KMS-11 (cell line): ENCODE data around the gene ZC2HC1B.
"Not testable (repeated sequence)": the region's sequence is repeated elsewhere in the genome, so short reads cannot be mapped to it uniquely, and the experiment has no call there.

Experiments used
- H2AFZ ChIP-seq: fragments of 200-600 bp; sonication (generic); 2 replicates; pipeline ENCODE4 v1.6.1; 2016; ENCODE audit warnings: antibody characterized with exemption, mixed run types, low read depth
- H3K27ac ChIP-seq: fragments of 200-600 bp; sonication (generic); 2 replicates; pipeline ENCODE4 v1.6.1; 2016; ENCODE audit warnings: mild to moderate bottlenecking, mixed run types
- H3K27me3 ChIP-seq: fragments of 200-600 bp; sonication (generic); 2 replicates; pipeline ENCODE4 v1.6.1; 2017; ENCODE audit warnings: mild to moderate bottlenecking, low read depth, mixed run types, moderate library complexity; ENCODE audit not compliant: insufficient read depth
- H3K36me3 ChIP-seq: fragments of 200-600 bp; sonication (generic); 2 replicates; pipeline ENCODE4 v1.6.1; 2017; ENCODE audit warnings: mild to moderate bottlenecking, mixed run types; ENCODE audit not compliant: insufficient read depth
- H3K4me1 ChIP-seq: fragments of 200-600 bp; sonication (generic); 2 replicates; pipeline ENCODE4 v1.6.1; 2016; ENCODE audit warnings: mild to moderate bottlenecking, low read depth, mixed run types; ENCODE audit not compliant: poor library complexity, severe bottlenecking
- H3K4me2 ChIP-seq: fragments of 200-600 bp; sonication (generic); 2 replicates; pipeline ENCODE4 v1.7.0; 2016; ENCODE audit warnings: mild to moderate bottlenecking, mixed run types
- H3K4me3 ChIP-seq: fragments of 200-600 bp; sonication (generic); IDR thresholded peaks from 2 replicates; pipeline ENCODE4 v1.6.1; 2017; ENCODE audit warnings: low read depth, low read length, mixed read lengths; ENCODE audit not compliant: insufficient read depth
- H3K79me2 ChIP-seq: fragments of 200-600 bp; sonication (generic); 2 replicates; pipeline ENCODE4 v1.6.1; 2016; ENCODE audit warnings: low read depth, mixed run types; ENCODE audit not compliant: insufficient read depth
- H3K9ac ChIP-seq: fragments of 200-600 bp; sonication (generic); 2 replicates; pipeline ENCODE4 v1.6.1; 2016; ENCODE audit warnings: mild to moderate bottlenecking, mixed run types
- H4K20me1 ChIP-seq: fragments of 200-600 bp; sonication (generic); 2 replicates; pipeline ENCODE4 v1.6.1; 2016; ENCODE audit warnings: mild to moderate bottlenecking, mixed run types; ENCODE audit not compliant: insufficient read depth
- CTCF ChIP-seq: fragments of 200-600 bp; sonication (generic); conservative IDR thresholded peaks from 2 replicates; pipeline ENCODE4 v1.6.1; 2017; ENCODE audit warnings: low read depth, mild to moderate bottlenecking, antibody characterized with exemption, low read length, moderate library complexity, mixed read lengths

Gene ZC2HC1B

GRCh38 chr6:143843677-143843999, 20.6 kb upstream of the ZC2HC1B start:
- Histone ChIP-seq H4K20me1 (no peaks in the 10 kb centered on the region), H3K9ac (peak overlapping the region; percentile 98), H3K79me2 (peaks cover 35% of the 10 kb centered on the region), H3K27me3 (no peaks in the 10 kb centered on the region), H2AFZ (peak overlapping the region; percentile 90), H3K4me3 (peak overlapping the region; percentile 66), H3K27ac (peak overlapping the region; percentile 81), H3K4me1 (peaks cover 13% of the 10 kb centered on the region), H3K4me2 (peak overlapping the region; percentile 80), H3K36me3 (peaks cover 18% of the 10 kb centered on the region; the same call in 1 of the 2 replicates)
- TF ChIP-seq CTCF, result no peak

- H3K4me1 ChIP-seq, result peaks cover 13% of the 10 kb centered on the region
- H3K79me2 ChIP-seq, result peaks cover 35% of the 10 kb centered on the region
- H4K20me1 ChIP-seq, result no peaks in the 10 kb centered on the region
- H2AFZ ChIP-seq, result peak overlapping the region; percentile 90
- H3K27ac ChIP-seq, result peak overlapping the region; percentile 81
- no peak for TF ChIP-seq CTCF
- no peaks in the 10 kb centered on the region for H3K27me3 ChIP-seq
- peak overlapping the region; percentile 66 for H3K4me3 ChIP-seq
- H3K9ac ChIP-seq, result peak overlapping the region; percentile 98
- H3K4me2 ChIP-seq, result peak overlapping the region; percentile 80
- peaks cover 21% of the 10 kb centered on the region; the same call in 1 of the 2 replicates for H3K36me3 ChIP-seq
These were observed 20.3 kb upstream of the ZC2HC1B start for GRCh38 chr6:143844006-143844405.

- Histone ChIP-seq H4K20me1 (no peaks in the 10 kb centered on the region), H3K79me2 (peaks cover 35% of the 10 kb centered on the region), H3K36me3 (peaks cover 21% of the 10 kb centered on the region; the same call in 1 of the 2 replicates), H3K27ac (no peak overlapping the region), H3K4me3 (no peak overlapping the region), H3K4me2 (peak overlapping the region; percentile 80), H3K4me1 (peaks cover 13% of the 10 kb centered on the region), H3K27me3 (no peaks in the 10 kb centered on the region), H2AFZ (no peak overlapping the region), H3K9ac (no peak overlapping the region)
- TF ChIP-seq CTCF, result no peak
These were observed 19.2 kb upstream of the ZC2HC1B start for GRCh38 chr6:143845033-143845432.

- not testable (repeated sequence) for H3K27ac ChIP-seq, H2AFZ ChIP-seq, H3K4me1 ChIP-seq, H3K9ac ChIP-seq, H3K27me3 ChIP-seq, H4K20me1 ChIP-seq, H3K4me3 ChIP-seq, H3K4me2 ChIP-seq
- peaks cover 29% of the 10 kb centered on the region; the same call in 1 of the 2 replicates for H3K36me3 ChIP-seq
- peaks cover 27% of the 10 kb centered on the region; the same call in 1 of the 2 replicates for H3K79me2 ChIP-seq
These were observed 12.6 kb upstream of the ZC2HC1B start for GRCh38 chr6:143851706-143852105.

GRCh38 chr6:143855057-143855456, 9.2 kb upstream of the ZC2HC1B start:
- H3K36me3 ChIP-seq, result peaks cover 26% of the 10 kb centered on the region; the same call in 1 of the 2 replicates

GRCh38 chr6:143856762-143857161, 7.5 kb upstream of the ZC2HC1B start:
- not testable (repeated sequence) for H3K4me3 ChIP-seq, H3K27me3 ChIP-seq, H3K27ac ChIP-seq, H3K9ac ChIP-seq, H4K20me1 ChIP-seq, H2AFZ ChIP-seq, H3K4me1 ChIP-seq, H3K4me2 ChIP-seq
- peaks cover 15% of the 10 kb centered on the region; the same call in 1 of the 2 replicates for H3K36me3 ChIP-seq
- peaks cover 19% of the 10 kb centered on the region; the same call in 1 of the 2 replicates for H3K79me2 ChIP-seq

More at GRCh38 chr6:143855057-143855456, 9.2 kb upstream of the ZC2HC1B start:
- not testable (repeated sequence) for H3K27me3 ChIP-seq, H3K4me2 ChIP-seq, H4K20me1 ChIP-seq, H3K27ac ChIP-seq, H3K4me1 ChIP-seq, H2AFZ ChIP-seq, H3K9ac ChIP-seq, H3K4me3 ChIP-seq
- peaks cover 27% of the 10 kb centered on the region; the same call in 1 of the 2 replicates for H3K79me2 ChIP-seq
